ENCODE measurements around the gene WHAMM.
"Not testable (repeated sequence)": the region's sequence is repeated elsewhere in the genome, so short reads cannot be mapped to it uniquely, and the experiment has no call there.

Gene WHAMM

DNA sequence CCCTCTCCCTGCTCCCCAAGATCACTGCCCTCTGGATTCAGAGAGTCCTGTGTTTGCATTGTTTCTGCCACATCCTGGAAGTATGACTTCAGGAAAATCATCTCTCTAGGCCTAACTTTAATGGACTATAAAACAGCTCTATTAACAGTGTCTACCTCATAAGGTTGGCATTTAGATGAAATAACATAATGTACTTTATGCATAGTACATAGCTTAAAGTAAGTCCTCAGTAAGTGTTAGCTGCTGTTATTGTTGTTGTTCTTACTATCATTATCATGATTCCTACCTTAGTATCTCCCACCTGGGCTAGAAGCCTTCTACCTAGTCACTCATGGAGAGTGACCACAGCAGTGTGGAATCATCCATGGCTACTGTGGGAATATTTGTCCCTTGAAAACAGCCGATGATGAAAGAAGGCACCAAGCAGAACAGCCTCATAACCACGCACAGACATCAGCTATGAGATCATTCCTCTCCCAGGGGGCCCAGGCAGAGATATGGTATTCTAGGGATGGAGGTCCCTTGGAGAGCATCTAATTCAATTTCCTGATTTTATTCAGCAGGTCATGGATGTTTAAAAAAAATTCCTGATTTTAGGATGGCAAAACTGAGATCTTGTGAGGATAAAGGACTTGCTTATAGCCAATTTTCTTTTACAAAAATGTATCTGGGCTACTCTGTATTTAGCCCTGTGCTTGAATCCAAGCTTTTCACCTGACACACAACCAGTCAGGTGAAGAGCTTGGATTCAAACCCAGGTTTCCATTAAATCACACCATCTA is 5.4 kb upstream of the WHAMM start:
- DNase-seq: no peak

GRCh38 chr15:82804575-82804949 is 4.9 kb upstream of the WHAMM start:
- no peak for DNase-seq

DNA sequence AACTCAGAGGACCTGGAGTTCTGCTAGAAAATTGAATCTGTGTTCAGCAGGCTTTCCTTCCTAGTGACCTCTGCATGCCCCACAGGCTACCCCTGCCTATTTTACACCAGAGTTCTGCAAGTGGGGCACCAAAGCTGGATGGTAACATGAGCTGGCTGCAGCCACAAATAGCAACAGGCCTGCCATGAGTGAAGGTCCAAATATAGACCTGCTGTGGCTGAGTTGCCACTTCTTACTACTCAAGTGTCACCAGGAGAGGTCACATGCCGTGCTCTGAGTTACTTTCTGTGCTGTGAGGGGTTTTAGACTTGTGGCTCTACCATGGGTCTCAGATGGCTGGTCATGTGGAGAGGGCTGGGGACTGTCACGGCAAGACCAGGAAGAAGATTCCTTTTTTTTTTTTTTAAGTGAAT is 3.4 kb upstream of the WHAMM start, which contains the start of gene FSD2:
TSS of gene FSD2 (minus strand) at position 76 of the 413 bp plus-strand sequence. CDS start 18,679 bp downstream, outside the sequence.
- no peak for DNase-seq

DNA sequence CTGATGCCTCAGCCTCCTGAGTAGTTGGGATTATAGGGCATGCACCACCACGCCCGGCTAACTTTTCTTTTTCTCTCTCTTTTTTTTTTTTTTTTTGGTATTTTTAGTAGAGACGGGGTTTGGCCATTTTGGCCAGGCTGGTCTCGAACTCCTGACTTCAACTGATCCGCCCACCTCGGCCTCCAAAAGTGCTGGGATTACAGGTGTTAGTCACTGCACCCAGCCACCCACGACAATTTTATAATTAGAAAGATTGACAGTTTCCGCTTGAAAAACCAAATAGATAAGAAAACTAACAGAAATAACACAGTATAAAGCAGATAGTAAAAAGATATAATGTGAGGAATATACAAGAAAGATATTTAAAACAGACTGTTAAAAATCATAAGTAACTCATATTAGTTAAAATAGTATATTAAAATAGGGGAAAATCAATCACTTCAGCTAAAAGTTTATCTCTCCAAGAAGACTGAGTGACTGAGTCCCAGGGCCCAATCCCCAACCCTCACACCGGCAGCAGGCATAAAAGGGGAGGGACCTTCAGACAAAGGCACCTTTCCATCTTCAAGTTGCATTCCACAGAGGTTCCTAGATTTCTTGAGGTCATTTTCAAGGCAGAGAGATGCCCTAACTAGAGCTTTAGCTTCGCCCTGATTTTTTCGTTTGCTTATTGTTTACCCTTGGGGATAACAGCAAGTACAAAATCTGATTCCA is 1.4 kb upstream of the WHAMM start:
- DNase-seq: no peak

GRCh38 chr15:82808634-82809041 is 790 bp upstream of the WHAMM start:
- no peak for DNase-seq

DNA sequence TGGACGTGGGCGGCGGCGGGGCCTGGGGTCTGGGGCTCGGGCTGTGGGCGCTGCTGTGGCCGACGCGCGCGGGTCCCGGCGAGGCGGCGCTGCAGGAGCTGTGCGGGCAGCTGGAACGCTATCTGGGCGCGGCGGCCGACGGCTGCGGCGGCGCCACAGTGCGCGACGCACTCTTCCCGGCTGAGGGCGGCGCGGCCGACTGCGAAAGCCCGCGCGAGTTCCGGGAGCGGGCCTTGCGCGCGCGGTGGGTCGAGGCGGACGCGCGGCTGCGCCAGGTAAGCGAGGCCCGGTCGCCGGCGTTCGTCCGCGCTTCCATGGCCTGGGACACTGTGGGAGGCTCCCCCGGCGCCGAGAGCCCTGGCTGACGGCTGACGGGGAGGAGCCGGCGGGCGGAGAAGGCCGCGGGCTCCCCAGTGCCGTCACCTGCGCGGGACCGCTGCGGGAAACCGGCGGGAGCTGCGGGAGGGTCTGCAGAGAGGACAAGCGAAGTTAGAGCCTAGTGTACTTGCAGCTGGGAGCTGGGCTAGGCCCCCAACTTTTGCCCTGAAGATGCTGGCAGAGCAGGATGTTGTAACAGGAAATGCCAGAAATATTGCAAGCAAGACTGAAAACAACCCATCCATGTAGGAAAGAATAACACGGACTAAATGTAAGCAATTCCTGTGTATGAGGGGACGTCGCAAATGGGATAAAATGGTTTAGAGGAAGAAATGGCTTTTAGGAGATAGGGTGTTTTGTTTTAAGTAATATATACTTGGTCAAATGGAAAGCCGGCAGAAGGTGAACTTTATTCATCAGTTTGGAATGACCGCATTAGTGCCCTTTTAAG is 847 bp downstream of the WHAMM start:
- no peak for DNase-seq

- no peak for DNase-seq
Observed at GRCh38 chr15:82810890-82811426, 1.5 kb downstream of the WHAMM start.

GRCh38 chr15:82812994-82813393 is 3.6 kb downstream of the WHAMM start:
- no peak for DNase-seq

DNA sequence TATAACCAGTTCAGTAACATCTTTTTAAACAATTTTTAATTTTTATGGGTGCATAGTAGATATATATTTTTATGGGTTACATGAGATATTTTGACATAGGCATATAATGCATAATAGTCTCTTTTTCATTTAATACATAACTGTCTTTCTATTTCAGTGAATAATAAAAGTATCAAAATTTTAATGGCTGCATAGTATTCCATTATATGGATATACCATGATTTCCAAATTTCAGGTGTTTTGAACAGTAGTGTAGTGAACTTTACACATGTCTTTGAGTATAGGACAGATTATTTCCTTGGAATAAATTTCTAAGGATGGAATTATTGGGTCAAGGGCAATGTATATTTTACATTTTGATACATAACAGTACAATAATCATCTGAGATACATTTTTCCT is 10.7 kb downstream of the WHAMM start:
- DNase-seq: no peak

DNA sequence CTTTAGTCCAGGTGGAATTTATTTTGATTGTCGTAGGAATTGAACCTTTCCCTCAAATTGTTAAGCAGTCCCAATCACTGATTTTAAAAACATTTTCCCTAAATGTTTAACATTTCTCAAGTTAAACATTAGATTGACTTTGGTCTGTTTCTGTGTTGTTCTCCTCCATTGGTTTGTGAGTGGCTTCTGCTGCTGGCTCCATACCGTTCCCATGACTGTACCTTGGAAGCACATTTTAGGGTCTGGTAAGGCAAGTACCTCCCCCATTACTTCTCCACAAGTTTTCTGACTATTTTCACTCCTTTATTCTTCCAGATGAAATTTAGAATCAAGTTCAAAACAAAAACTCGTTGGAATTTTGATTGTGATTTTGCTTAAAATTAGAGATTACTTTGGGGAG is 12.0 kb downstream of the WHAMM start:
- DNase-seq: not testable (repeated sequence)

- DNase-seq: not testable (repeated sequence)
Observed at GRCh38 chr15:82821851-82822250, 12.4 kb downstream of the WHAMM start.

DNA sequence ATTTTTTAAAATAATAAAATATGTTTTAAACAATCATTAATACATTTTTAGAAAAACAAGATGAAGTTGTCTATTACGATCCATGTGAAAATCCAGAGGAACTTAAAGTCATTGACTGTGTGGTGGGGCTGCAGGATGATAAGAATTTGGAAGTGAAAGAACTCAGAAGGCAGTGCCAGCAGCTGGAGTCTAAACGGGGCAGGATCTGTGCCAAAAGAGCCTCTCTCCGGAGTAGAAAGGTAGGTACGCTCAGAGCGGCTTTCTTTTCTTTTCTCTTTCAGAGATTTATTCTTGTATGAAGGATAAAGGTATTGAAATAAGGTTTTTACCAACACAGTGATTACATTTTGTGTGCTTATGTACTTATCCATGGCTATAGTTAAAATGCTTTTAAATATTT is 13.6 kb downstream of the WHAMM start:
- no peak for DNase-seq

DNA sequence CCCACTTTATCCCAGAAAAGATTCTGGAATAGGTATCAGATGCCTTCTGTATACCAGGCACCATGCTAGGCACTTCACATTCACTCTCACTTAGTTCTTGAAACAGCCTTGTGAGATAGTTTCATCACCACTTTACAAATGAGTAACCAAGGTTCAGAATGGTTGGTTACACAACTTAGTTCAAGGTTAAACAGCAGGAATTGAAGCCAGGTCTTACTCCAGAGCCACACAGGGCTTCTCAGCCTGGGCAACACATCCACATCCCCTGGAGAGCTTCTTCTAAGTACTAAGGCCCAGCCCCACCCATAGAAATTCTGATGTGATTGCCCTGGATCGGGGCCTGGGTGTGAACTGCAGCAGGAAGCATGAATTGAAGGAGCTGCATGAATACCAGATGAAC is 18.6 kb downstream of the WHAMM start:
- no peak for DNase-seq

- DNase-seq: no peak
Observed at GRCh38 chr15:82829234-82829633, 19.8 kb downstream of the WHAMM start.

GRCh38 chr15:82830427-82831173 is 21.2 kb downstream of the WHAMM start:
- DNase-seq: no peak

DNA sequence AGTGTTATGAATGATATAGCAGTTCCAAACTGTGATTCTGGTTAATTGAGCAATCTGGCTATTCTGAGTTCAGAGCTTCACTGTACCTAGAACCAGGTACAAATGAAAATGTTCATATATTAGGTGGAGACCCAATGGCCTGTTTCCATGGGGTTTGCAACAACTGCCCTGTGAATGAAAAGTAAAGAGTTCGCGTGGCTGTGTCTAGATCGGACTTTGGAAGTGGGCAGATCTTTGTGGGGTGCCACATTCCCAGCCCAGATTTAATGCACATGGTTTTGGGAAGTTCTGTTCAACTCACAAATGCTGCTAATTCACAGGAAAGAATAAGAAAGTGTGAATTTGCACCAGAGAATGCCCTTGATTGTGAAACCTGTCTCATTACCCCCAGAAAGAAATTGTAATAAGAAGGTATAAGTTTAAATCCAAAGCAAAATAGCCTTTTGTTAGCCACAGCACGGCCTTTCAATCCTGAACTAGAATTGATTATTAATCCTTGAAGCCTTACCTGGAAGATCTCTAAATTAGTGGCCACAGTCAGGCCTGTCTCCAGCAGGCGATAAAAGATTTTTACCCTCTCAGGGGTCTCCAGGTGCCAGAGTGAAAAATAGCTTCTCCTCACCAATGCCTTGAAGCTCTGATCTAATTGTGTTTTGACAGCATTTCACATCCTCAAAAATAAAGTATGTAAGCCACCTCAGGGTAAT is 22.6 kb downstream of the WHAMM start:
- no peak for DNase-seq

DNA sequence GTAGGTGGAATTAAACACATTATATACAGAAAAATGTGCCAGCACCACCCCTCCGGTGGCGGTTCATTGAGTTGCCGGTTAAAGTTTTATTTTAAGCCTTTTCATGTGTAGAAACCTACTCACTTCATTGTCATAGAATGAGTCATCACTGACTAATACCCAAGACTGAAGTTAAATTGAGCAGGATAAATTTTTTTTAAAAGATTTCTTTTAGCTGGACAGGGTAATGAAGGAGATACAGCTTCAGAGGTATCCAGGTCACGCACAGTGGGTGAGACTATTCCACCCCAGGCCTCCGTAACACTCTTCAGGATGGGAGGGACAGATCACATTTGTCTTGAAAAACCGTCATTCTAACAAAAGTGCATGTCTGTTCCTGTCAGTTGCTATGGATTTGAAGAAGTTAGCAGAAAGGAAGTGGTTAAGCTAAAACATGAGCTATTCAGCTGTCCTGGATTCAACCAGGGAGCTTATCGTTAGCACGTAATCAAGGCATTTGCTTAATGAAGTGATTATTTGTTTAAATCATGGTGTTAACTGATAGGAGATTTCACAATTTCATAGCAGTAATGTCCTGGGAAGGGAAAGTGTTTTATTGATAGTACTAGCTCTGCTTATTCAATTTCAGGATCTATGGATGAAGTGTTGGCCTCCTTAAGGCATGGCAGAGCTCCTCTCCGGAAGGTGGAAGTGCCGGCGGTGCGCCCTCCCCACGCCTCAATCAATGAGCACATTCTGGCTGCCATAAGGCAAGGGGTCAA is 23.4 kb downstream of the WHAMM start:
- no peak for DNase-seq

- DNase-seq: no peak
Observed at GRCh38 chr15:82833362-82833682, 23.9 kb downstream of the WHAMM start.

GRCh38 chr15:82835391-82835917 is 26.0 kb downstream of the WHAMM start:
- no peak for DNase-seq

- DNase-seq: no peak
Observed at GRCh38 chr15:82838096-82838735, 28.8 kb downstream of the WHAMM start.

All from NCI-H1436 (cell line).